Fibroblast of lung (primary cell): Measurements from ENCODE around the gene KAZALD1. TPM values are rescaled to one million over a fixed set of nuclear protein-coding genes. Genes with fewer than 3 reads are reported as not detected.

Experiments used
- DNase-seq, 2 donors: peaks; one replicate each; pipeline versions ENCODE4 v3.0.0 to v3.0.0-alpha.2; 2010; ENCODE audit warnings: low read depth in 2 of 2
- H2AFZ ChIP-seq: 2 replicates; pipeline ENCODE4 v1.5.1; 2012; ENCODE audit warnings: low read length, control low read depth, inconsistent platforms
- H3K27ac ChIP-seq: 2 replicates; pipeline ENCODE4 v1.5.1; 2011; ENCODE audit warnings: low read length, control low read depth; ENCODE audit not compliant: insufficient read depth
- H3K27me3 ChIP-seq: 2 replicates; pipeline ENCODE4 v1.5.1; 2011; ENCODE audit warnings: mild to moderate bottlenecking, low read length; ENCODE audit not compliant: control insufficient read depth, insufficient read depth
- H3K36me3 ChIP-seq: 2 replicates; pipeline ENCODE4 v1.5.1; 2011; ENCODE audit warnings: low read length; ENCODE audit not compliant: control insufficient read depth, insufficient read depth
- H3K4me1 ChIP-seq: 2 replicates; pipeline ENCODE4 v1.5.1; 2011; ENCODE audit warnings: low read length; ENCODE audit not compliant: control insufficient read depth, insufficient read depth; ENCODE audit errors: extremely low read depth
- H3K4me2 ChIP-seq: 2 replicates; pipeline ENCODE4 v1.5.1; 2011; ENCODE audit warnings: low read length, control low read depth; ENCODE audit not compliant: insufficient read depth; ENCODE audit errors: extremely low read depth
- H3K4me3 ChIP-seq, 4 experiments: fragments of 200-600 bp in 1 of 4; sonication (generic) in 1 of 4; replicated peaks in 1 of 4; 2 replicates each; pipeline ENCODE4 v1.5.1; 2011 to 2016; ENCODE audit warnings: low read length in 4 of 4, low read depth in 3 of 4, mild to moderate bottlenecking in 3 of 4, control low read depth in 2 of 4, inconsistent platforms in 1 of 4, mixed read lengths in 1 of 4; ENCODE audit not compliant: insufficient read depth in 1 of 4; ENCODE audit errors: control extremely low read depth in 1 of 4
- H3K79me2 ChIP-seq: 2 replicates; pipeline ENCODE4 v1.5.1; 2012; ENCODE audit warnings: mild to moderate bottlenecking, low read length, inconsistent platforms; ENCODE audit not compliant: control insufficient read depth, insufficient read depth
- H3K9ac ChIP-seq: 2 replicates; pipeline ENCODE4 v1.5.1; 2011; ENCODE audit warnings: mild to moderate bottlenecking, low read length, control low read depth; ENCODE audit not compliant: insufficient read depth
- H3K9me3 ChIP-seq: 2 replicates; pipeline ENCODE4 v1.5.1; 2012; ENCODE audit warnings: low read depth, low read length; ENCODE audit not compliant: control insufficient read depth, insufficient read depth
- H4K20me1 ChIP-seq: 2 replicates; pipeline ENCODE4 v1.5.1; 2011; ENCODE audit warnings: low read length; ENCODE audit not compliant: control insufficient read depth, insufficient read depth; ENCODE audit errors: extremely low read depth
- CTCF ChIP-seq, 2 donors: IDR thresholded peaks in 1 of 2; conservative IDR thresholded peaks in 1 of 2; 1 replicate in 1 of 2; 2 replicates in 1 of 2; pipeline ENCODE4 v1.5.1; 2011 to 2012; ENCODE audit warnings: low read length in 2 of 2, control low read depth in 1 of 2, inconsistent platforms in 1 of 2, low read depth in 1 of 2, mild to moderate bottlenecking in 1 of 2
- EZH2 ChIP-seq: IDR thresholded peaks from 2 replicates; pipeline ENCODE4 v1.5.1; 2012; ENCODE audit warnings: low read length, control low read depth, mild to moderate bottlenecking; ENCODE audit errors: missing control alignments
- polyA plus RNA-seq, 2 donors: library from polyadenylated mRNA; depleted of rRNA in 1 of 2; stranded (reverse) in 1 of 2; unstranded in 1 of 2; fragments of >200 nt; gene quantifications; 2 replicates each; pipeline ENCODE4 v1.2.1, GENCODE V29; 2011 to 2012; ENCODE audit warnings: missing spikeins in 1 of 2
- total RNA-seq: library from RNA; depleted of rRNA; stranded (reverse); fragments of >200 nt; gene quantifications from 2 replicates; pipeline ENCODE4 v1.2.1, GENCODE V29; 2014

Gene KAZALD1
- total and polyA plus RNA-seq, 2 donors (not counting 1 experiment from before 2014, with no cell fraction given) = 4.6 to 19.8 TPM

- Histone ChIP-seq H3K9ac (no peak overlapping the region), H3K36me3 (no peaks in the 10 kb centered on the region), H3K79me2 (no peaks in the 10 kb centered on the region), H2AFZ (no peak overlapping the region), H4K20me1 (no peaks in the 10 kb centered on the region), H3K4me3 (no peak overlapping the region), H3K4me2 (no peak overlapping the region), H3K4me1 (peaks cover 6% of the 10 kb centered on the region), H3K9me3 (no peaks in the 10 kb centered on the region), H3K27ac (no peak overlapping the region), H3K27me3 (no peaks in the 10 kb centered on the region)
- DNase-seq = no peak
- TF ChIP-seq EZH2 (no peak), CTCF (conservative IDR thresholded peaks at IDR 0.05 in 1 of 2, IDR thresholded peaks at IDR 0.05 in 1 of 2; ENCODE audit: low read depth in 1 of 2, low read length in 2 of 2) (no peak)
Measured at GRCh38 chr10:101021239-101021638, 40.5 kb upstream of the KAZALD1 start.

GRCh38 chr10:101021692-101022251, 40.0 kb upstream of the KAZALD1 start:
- Histone ChIP-seq H4K20me1 (no peaks in the 10 kb centered on the region), H3K4me2 (no peak overlapping the region), H2AFZ (no peak overlapping the region), H3K27me3 (no peaks in the 10 kb centered on the region), H3K4me1 (peaks cover 6% of the 10 kb centered on the region), H3K4me3 (no peak overlapping the region), H3K27ac (no peak overlapping the region), H3K36me3 (no peaks in the 10 kb centered on the region), H3K9me3 (no peaks in the 10 kb centered on the region), H3K9ac (no peak overlapping the region), H3K79me2 (no peaks in the 10 kb centered on the region)
- TF ChIP-seq CTCF (conservative IDR thresholded peaks at IDR 0.05 in 1 of 2, IDR thresholded peaks at IDR 0.05 in 1 of 2; ENCODE audit: low read depth in 1 of 2, low read length in 2 of 2) (no peak), EZH2 (no peak)
- no peak for DNase-seq

- Histone ChIP-seq H3K27me3 (no peaks in the 10 kb centered on the region), H3K9ac (no peak overlapping the region), H3K9me3 (no peaks in the 10 kb centered on the region), H3K79me2 (no peaks in the 10 kb centered on the region), H2AFZ (no peak overlapping the region), H3K4me2 (no peak overlapping the region), H3K27ac (no peak overlapping the region), H3K4me3 (no peak overlapping the region), H3K4me1 (peaks cover 4% of the 10 kb centered on the region), H4K20me1 (no peaks in the 10 kb centered on the region), H3K36me3 (no peaks in the 10 kb centered on the region)
- TF ChIP-seq CTCF (conservative IDR thresholded peaks at IDR 0.05 in 1 of 2, IDR thresholded peaks at IDR 0.05 in 1 of 2; ENCODE audit: low read depth in 1 of 2, low read length in 2 of 2) = no peak
- TF ChIP-seq EZH2 = no peak
- no peak for DNase-seq
Measured at GRCh38 chr10:101022967-101023705, 38.7 kb upstream of the KAZALD1 start.
